Progenitor cell of endocrine pancreas (in vitro differentiated cells): Measurements from ENCODE around the gene MRPS12. TPM values are rescaled to one million over a fixed set of nuclear protein-coding genes. Genes with fewer than 3 reads are reported as not detected.
"Not testable (repeated sequence)": the region's sequence is repeated elsewhere in the genome, so short reads cannot be mapped to it uniquely, and the experiment has no call there.

Source experiments
- DNase-seq: peaks from one replicate; pipeline ENCODE4 v3.0.0; 2021; ENCODE audit warnings: low spot score; ENCODE audit not compliant: unreplicated experiment
- H3K27ac Mint-ChIP-seq: 2 replicates; pipeline ENCODE4 v1.8.0; 2021; ENCODE audit warnings: mild to moderate bottlenecking, moderate library complexity, mixed read lengths
- H3K27me3 Mint-ChIP-seq: 2 replicates; pipeline ENCODE4 v1.8.0; 2021; ENCODE audit warnings: mixed read lengths
- H3K36me3 Mint-ChIP-seq: 2 replicates; pipeline ENCODE4 v1.8.0; 2022; ENCODE audit warnings: mixed read lengths; ENCODE audit not compliant: insufficient read depth
- H3K4me1 Mint-ChIP-seq: 2 replicates; pipeline ENCODE4 v1.8.0; 2021; ENCODE audit warnings: low read depth, mixed read lengths
- H3K4me3 Mint-ChIP-seq: 2 replicates; pipeline ENCODE4 v1.8.0; 2021; ENCODE audit warnings: low read depth, mild to moderate bottlenecking, moderate library complexity, mixed read lengths
- H3K9me3 Mint-ChIP-seq: 2 replicates; pipeline ENCODE4 v1.8.0; 2021; ENCODE audit warnings: low read depth, mixed read lengths
- long read RNA-seq: library from polyadenylated mRNA; unstranded; transcript quantifications from one replicate; pipeline ENCODE4 v2.0.0, GENCODE V29; 2020
- total RNA-seq: library from RNA; stranded (reverse); gene quantifications from 2 replicates; pipeline ENCODE4 v1.2.1, GENCODE V29; 2021
- TF ChIP-seq, protein P1 (sequence below): fragments of 200-600 bp; sonication (generic); IDR thresholded peaks from one replicate; pipeline ENCODE4 v1.5.0; 2021; ENCODE audit warnings: antibody characterized with exemption, mild to moderate bottlenecking; ENCODE audit not compliant: unreplicated experiment

MRPS12 gene
- 26.7 and 26.8 TPM in 2 replicates for total RNA-seq
- long read RNA-seq, transcript MRPS12-202 (3 exons, 929 nt) = major isoform, 6 of 13 reads
- long read RNA-seq, partial matches to known transcripts = 1 of 13 reads
- long read RNA-seq, other reads (novel, unspliced or antisense) = 0 of 13 reads

DNA sequence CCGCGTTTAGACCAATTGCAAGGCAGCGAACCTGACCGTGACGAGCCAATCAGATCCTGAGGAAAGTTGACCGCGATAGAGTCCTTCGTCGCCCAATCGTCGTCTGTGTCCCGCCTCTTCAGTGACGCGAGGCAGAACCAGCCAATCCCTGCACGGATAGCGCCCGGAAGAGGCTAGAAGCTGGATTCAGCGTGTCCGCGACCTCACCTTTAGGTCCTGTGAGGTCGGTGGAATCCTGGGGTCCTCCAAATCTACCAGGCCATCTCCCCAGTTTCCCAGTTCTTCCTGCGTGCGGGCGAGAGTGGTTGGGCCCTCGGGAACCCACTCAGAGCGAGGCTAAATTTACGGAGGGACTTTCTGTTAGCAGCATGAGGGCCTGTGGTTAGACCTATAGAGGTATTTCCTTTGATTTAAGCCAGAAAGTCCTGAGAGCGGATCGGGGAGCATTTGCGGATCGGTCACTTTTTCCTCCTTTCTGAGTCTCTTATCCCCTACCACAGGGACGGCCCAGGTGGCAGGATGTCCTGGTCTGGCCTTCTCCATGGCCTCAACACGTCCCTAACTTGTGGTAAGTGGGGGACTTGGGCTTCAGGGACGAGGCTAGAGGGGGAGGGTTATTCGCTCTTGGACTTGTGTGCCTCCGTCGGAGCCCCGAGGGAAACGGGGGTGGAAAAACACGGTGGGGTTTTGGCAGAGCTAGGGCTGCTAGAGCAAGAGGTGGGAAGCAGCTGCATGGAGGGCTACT lies at the start of gene MRPS12:
Gene MRPS12 (plus strand): TSS at position 169 of the 745 bp plus-strand sequence. CDS start 351 bp downstream, at position 520.
- Mint-ChIP-seq H3K27ac (peak within 1 kb of the TSS; percentile 99), H3K27me3 (no peaks in the 10 kb centered on the region), H3K36me3 (peaks cover 31% of the 10 kb centered on the region), H3K9me3 (peaks cover 10% of the 10 kb centered on the region), H3K4me1 (peaks cover 14% of the 10 kb centered on the region), H3K4me3 (peak within 1 kb of the TSS; percentile 99)
- TF ChIP-seq, protein P1, sequence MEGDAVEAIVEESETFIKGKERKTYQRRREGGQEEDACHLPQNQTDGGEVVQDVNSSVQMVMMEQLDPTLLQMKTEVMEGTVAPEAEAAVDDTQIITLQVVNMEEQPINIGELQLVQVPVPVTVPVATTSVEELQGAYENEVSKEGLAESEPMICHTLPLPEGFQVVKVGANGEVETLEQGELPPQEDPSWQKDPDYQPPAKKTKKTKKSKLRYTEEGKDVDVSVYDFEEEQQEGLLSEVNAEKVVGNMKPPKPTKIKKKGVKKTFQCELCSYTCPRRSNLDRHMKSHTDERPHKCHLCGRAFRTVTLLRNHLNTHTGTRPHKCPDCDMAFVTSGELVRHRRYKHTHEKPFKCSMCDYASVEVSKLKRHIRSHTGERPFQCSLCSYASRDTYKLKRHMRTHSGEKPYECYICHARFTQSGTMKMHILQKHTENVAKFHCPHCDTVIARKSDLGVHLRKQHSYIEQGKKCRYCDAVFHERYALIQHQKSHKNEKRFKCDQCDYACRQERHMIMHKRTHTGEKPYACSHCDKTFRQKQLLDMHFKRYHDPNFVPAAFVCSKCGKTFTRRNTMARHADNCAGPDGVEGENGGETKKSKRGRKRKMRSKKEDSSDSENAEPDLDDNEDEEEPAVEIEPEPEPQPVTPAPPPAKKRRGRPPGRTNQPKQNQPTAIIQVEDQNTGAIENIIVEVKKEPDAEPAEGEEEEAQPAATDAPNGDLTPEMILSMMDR = no peak
- peak; percentile 94 for DNase-seq

DNA sequence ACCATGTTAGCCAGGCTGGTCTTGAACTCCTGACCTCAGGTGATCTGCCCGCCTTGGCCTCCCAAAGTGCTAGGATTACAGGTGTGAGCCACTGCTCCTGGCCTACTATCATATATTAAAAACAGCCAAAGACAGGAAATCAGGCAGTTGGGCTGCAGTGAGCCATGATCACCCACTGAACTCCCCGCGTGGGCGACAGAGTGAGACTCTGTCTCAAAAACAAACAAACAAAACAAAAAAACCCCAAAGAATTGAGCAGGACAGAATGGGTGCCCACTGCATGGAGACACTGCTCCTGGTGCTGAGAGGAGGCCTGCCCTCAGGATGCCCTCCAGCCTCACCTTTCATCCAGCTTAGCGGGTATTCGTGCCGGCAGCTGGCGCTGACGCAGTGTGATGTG lies 47.5 kb upstream of the MRPS12 start:
- no peaks in the 10 kb centered on the region for H3K9me3 Mint-ChIP-seq
- peaks cover 1% of the 10 kb centered on the region for H3K36me3 Mint-ChIP-seq
- H3K4me3 Mint-ChIP-seq = no peak overlapping the region
- no peak for DNase-seq
- TF ChIP-seq, protein P1 = no peak
- H3K27me3 Mint-ChIP-seq = no peaks in the 10 kb centered on the region
- peaks cover 5% of the 10 kb centered on the region for H3K4me1 Mint-ChIP-seq
- H3K27ac Mint-ChIP-seq = no peak overlapping the region

DNA sequence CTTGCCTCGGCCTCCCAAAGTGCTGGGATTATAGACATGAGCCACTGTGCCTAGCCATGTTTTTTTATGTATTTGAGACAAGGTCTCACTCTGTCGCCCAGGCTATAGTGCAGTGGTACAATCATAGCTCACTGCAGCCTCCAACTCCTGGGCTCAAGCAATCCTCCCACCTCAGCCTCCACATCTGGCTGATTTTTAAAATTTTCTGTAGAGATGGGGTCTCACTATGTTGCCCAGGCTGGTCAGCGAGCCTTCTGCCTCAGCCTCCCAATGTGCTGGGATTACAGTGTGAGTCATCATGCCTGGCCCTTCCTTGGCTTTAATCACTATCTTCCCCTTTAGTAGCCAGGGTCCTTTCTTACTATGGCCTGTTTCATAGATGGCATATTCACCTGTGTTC lies 46.1 kb upstream of the MRPS12 start:
- not testable (repeated sequence) for H3K27me3 Mint-ChIP-seq, H3K36me3 Mint-ChIP-seq, H3K4me3 Mint-ChIP-seq, H3K4me1 Mint-ChIP-seq, DNase-seq, H3K27ac Mint-ChIP-seq, H3K9me3 Mint-ChIP-seq

DNA sequence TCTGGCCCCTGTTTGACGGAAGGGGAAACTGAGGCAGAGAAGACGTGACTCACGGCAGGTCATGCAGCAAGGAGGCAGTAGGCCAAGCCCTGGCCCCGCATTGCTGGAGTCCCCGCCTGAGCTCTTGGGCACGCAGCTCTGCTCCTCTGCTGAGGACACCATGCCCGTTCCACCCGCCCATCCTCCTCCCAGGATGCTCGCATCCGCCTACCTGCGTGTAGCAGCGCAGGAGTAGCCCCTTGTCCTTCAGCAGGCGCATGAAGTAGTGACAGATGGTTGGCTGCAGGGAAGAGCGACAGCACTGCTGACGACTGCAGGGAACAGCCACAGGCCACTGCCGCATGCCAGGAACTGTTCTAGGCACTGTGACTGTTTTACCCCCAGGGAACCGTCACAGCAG lies 41.9 kb upstream of the MRPS12 start:
- TF ChIP-seq, protein P1 = no peak
- Mint-ChIP-seq H3K9me3 (no peaks in the 10 kb centered on the region), H3K4me3 (no peak overlapping the region), H3K27me3 (no peaks in the 10 kb centered on the region), H3K36me3 (no peaks in the 10 kb centered on the region), H3K27ac (no peak overlapping the region), H3K4me1 (no peaks in the 10 kb centered on the region)
- no peak for DNase-seq

DNA sequence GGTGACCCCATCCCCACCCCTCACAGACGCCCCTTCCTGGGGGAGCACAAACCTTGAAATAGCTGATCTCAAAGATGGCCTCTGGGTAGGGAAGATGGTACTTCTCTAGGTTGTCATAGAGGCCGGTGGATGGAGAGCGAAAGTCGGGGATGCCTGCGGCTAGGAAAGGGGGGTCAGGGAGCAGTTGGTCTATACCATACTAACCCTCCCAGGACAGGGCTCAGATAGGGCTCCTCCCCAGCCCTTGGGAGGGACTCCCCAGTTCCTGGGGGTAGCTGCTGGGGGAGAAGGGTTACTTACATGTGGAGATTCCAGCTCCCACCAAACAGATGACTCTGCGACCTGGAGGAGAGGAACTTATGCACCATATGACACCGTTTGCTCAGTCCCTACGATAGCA lies 40.9 kb upstream of the MRPS12 start:
- H3K27ac Mint-ChIP-seq = no peak overlapping the region
- no peak for DNase-seq
- no peak overlapping the region for H3K4me3 Mint-ChIP-seq
- no peaks in the 10 kb centered on the region for H3K36me3 Mint-ChIP-seq
- H3K9me3 Mint-ChIP-seq = no peaks in the 10 kb centered on the region
- no peaks in the 10 kb centered on the region for H3K27me3 Mint-ChIP-seq
- H3K4me1 Mint-ChIP-seq = no peaks in the 10 kb centered on the region
- TF ChIP-seq, protein P1 = no peak

DNA sequence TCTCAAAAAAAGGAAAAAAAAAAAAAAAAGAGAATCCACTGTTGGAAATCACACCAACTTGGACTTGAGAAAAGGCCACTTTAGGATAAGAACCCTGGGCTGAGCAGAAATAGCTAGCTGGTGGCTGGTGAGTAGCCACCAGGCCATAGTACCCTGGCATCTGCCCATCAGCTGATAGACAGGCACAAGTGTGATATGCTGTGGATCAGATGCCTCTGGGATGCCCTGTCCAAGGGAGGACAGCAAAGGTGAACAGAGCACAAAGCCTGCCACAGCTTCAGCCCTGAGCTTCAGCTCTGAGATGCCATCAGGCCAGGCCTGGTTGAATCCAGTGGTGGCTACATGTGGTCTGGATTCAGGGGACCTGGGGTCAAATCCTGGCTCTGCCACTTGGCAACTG lies 40.1 kb upstream of the MRPS12 start:
- no peak overlapping the region for H3K4me3 Mint-ChIP-seq
- no peaks in the 10 kb centered on the region for H3K36me3 Mint-ChIP-seq
- no peak for DNase-seq
- no peaks in the 10 kb centered on the region for H3K4me1 Mint-ChIP-seq
- TF ChIP-seq, protein P1 = no peak
- no peak overlapping the region for H3K27ac Mint-ChIP-seq
- H3K9me3 Mint-ChIP-seq = no peaks in the 10 kb centered on the region
- no peaks in the 10 kb centered on the region for H3K27me3 Mint-ChIP-seq
